GM21619 (cell line): ENCODE data around the gene MPDU1.
"Not testable (repeated sequence)": the region's sequence is repeated elsewhere in the genome, so short reads cannot be mapped to it uniquely, and the experiment has no call there.

Experiments used
- ATAC-seq: cut with Tn5 transposase; IDR thresholded peaks from one replicate; pipeline ENCODE4 v1.9.1; 2021; ENCODE audit not compliant: unreplicated experiment

MPDU1 gene

DNA sequence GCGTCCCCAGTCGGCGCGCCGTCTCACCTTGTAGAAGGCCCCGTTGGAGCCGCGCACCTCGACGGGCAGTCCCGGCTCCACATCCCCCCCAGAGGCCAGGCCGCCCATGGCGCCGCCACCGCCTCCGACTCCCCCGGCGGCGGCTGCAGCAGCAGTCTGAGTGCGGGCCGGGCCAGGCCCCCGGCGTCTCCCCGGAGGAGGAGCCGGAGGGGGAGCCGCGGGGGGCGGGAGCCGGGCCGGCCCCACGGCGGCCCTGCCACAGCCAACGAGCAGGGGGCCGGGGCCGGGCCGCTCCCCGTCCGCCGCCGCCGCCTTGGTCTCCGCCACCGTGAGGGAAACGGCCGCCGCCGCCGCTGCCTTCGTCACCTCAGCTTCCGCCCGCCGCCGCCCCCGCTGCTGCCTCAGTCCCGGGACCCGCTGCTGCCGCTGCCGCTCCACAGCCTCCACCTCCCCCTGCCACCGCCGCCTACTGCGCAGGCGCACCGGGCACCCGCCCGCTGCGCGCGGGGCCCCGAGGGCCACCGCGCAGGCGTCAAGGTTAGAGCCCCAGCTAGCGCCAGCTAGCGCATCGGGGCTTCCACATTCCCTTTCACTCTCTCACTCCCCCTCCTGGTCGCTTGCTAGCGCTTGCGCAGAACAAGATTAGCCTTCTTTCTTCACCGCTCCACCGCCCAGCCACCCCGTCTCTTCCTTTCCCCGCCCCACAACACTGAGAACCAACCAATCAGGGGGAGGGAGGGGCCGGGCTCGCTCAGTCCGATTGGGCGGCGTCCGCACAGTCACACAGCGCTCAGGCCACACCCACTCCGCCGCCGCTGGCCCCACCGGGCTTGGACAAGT, 31.0 kb downstream of the MPDU1 start, which contains the start of gene FXR2:
Gene FXR2, minus strand, starts transcription at position 473 of the 840 bp plus-strand sequence. Its CDS starts 365 bp downstream, at position 108.
- peak; percentile 85 for ATAC-seq

DNA sequence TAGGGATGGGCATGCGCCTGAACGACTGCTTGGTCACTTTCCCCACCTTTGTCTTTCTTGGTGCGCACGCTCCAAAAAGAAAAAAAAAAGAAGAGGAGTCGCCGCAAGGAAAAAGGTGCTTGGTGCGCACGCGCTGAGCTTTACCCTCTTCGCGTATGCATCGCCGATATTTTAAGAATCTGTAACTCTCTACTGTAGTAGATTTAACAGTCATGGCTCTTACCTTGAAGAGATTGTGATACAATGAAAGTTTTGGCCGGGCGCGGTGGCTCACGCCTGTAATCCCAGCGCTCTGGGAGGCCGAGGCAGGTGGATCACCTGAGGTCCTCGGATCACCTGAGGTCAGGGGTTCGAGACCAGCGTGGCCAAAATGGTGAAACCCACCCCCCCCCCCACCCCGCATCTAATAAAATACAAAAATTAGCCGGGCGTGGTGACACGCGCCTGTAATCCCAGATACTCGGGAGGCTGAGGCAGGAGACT, 31.7 kb downstream of the MPDU1 start:
- ATAC-seq = no peak

DNA sequence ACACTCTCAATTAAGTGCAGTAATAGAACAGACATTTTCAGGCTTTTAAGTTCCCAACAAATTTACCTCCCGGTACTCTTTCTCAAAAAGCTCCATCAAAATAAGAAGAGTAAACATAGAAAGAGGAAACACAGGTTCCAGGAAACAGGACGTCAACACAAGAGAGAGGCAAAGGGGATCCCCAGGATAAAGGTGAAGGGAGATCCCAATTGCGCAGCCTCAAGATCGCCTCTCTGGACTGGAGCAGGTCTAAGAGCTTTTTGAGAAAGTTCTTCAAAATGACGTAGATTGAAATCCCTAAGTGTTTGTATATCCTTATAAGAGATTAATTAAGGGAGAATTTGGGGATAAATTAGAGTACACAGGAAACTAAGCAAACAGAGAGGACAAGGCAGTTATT, 35.0 kb downstream of the MPDU1 start:
- ATAC-seq = no peak

DNA sequence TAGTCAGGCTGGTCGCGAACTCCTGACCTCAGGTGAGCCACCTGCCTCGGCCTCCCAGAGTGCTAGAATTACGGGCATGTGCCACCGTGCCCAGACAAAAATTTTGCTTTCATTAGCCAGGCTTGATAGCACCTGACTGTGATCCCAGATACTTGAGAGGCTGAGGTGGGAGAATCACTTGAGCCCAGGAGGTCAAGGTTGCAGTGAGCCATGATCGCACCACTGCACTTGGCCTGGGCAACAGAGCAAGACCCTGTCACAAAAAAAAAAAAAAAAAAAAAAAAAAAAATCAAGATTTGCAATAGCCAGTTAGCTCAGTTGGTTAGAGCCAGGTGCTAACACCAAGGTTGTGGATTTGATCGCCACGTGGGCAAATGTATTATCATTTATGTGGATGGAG, 37.2 kb downstream of the MPDU1 start:
- ATAC-seq = no peak

DNA sequence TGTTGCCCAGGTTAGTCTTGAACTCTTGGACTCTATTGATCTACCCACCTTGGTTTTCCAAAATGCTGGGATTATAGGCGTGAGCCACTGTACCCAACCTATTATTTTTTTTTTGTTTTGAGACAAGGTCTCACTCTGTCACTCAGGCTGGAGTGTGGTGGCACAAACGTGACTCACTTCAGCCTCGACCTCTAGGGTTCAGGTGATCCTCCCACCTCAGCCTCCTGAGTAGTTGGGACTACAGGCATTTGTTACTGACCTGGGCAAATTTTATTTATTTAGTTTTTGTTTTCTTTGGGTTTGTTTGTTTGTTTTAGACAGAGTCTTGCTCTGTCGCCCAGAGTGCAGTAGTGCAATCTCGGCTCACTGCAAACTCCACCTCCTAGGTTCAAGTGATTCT, 40.0 kb downstream of the MPDU1 start:
- ATAC-seq = no peak

DNA sequence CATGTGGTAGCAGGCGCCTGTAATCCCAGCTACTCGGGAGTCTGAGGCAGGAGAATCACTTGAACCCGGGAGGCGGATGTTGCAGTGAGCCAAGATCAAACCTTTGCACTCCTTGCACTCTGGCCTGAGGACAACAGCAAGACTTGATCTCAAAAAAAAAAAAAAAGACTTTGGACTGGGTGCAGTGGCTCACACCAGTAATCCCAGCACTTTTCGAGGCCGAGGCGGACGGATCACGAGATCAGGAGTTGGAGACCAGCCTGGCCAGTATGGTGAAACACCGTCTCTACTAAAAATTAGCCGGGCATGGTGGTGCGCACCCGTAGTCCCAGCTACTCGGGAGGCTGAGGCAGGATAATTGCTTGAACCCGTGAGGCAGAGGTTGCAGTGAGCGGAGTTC, 42.1 kb downstream of the MPDU1 start:
- not testable (repeated sequence) for ATAC-seq

DNA sequence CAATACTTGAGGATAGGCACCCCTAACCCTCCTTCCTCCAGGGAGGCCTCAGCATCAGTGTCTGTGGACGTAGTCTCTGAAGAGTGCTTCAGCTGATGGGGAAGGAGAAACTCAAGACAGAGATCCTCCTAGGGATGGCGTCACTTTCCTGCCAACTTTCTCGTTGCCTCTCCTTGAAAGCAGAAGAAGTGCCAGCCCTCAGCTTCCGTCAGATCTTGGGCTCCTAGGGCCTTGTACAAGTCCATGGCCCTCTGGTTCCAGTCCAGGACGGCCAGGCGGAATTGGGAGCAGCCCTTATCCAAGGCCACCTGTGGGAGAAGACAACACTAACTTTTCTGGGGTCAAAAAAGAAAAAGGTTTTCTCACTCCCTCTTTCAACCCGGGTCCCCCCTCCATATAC, 42.7 kb downstream of the MPDU1 start:
- ATAC-seq = no peak

DNA sequence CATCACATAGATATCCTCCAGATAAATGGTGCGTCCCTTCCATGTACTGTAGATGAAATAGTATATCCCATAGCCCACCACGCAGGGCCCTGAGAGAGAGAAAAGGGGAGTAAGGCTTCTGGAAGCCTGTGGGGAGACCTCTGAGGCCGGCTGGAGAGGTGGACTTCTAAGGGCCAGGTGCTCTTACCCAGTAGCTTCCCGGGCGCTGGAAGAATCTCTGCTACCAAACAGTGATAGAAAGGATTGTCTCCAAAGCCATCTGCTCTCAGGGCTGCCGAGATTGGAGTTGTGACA, 43.3 kb downstream of the MPDU1 start:
- ATAC-seq = no peak

DNA sequence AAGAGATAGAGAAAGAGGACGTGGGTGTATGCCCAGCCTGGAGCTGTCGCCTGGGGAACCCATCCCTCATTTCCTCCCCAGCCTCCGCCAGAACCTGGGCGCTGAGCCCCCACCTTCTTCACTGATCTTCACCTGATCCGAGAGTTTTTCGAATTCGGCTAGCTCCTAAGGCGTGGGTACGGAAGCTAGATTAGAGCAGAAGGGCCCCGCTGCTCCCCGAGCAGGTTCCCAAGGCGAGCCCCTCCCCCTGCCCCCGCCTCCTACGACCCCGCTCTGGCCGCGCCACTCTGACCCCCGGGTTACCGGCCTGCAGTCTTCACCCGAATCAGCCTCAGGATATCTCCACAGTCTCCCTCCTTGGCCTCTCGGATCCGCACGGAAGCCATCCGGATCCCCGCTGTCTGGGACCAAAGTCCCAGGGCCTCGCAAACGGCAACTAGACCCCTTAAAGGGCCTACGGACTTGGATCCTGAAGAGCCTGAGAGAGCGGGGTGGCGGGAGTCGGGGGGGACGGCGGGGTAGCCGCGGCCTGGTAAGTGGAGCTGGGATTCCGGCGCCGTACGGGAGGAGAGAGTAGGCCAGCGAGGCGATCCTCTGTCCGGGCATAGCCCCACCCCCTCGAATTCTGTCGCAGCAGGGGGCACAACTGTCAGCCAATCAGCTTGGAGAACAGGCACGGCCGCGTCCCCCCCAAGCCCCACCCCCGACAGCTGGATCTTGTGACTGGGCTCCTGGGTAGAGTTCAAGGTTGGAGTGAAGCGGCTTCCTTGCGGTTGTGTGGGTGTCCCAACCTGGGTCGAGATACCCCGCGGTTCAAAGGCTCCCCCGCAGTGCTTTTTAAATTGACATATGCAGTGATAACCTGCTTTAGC, 43.8 kb downstream of the MPDU1 start, which contains the start of gene SAT2:
Gene SAT2, minus strand, starts transcription at position 572 of the 872 bp plus-strand sequence. Its CDS starts 186 bp downstream, at position 386.
- peak; percentile 89 for ATAC-seq

DNA sequence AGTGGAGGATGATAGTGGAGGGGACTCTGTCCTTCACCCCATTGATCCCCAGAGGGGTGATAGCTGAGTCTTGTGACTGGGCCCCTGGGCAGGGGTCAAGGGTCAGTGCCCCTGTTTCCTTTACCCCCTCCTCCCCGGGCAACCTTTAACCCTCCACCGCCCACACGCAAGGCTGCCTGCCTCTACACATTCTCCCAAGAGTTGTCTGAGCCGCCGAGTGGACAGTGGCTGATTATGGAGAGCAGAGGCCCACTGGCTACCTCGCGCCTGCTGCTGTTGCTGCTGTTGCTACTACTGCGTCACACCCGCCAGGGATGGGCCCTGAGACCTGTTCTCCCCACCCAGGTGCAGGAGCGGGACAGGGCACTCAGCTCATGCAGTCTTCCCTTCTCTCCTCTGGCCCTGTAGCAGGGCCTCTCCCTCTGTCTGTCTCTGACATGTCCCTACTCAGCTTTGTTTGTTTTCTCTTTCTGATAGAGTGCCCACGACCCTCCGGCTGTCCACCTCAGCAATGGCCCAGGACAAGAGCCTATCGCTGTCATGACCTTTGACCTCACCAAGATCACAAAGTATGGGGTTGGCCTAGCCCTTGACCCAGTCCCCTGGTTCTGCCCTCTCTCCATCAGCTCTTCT, 46.4 kb downstream of the MPDU1 start, which contains the start of gene SHBG:
Gene SHBG, plus strand, starts transcription at position 197 of the 633 bp plus-strand sequence. Its CDS starts 38 bp downstream, at position 235.
- ATAC-seq = no peak

DNA sequence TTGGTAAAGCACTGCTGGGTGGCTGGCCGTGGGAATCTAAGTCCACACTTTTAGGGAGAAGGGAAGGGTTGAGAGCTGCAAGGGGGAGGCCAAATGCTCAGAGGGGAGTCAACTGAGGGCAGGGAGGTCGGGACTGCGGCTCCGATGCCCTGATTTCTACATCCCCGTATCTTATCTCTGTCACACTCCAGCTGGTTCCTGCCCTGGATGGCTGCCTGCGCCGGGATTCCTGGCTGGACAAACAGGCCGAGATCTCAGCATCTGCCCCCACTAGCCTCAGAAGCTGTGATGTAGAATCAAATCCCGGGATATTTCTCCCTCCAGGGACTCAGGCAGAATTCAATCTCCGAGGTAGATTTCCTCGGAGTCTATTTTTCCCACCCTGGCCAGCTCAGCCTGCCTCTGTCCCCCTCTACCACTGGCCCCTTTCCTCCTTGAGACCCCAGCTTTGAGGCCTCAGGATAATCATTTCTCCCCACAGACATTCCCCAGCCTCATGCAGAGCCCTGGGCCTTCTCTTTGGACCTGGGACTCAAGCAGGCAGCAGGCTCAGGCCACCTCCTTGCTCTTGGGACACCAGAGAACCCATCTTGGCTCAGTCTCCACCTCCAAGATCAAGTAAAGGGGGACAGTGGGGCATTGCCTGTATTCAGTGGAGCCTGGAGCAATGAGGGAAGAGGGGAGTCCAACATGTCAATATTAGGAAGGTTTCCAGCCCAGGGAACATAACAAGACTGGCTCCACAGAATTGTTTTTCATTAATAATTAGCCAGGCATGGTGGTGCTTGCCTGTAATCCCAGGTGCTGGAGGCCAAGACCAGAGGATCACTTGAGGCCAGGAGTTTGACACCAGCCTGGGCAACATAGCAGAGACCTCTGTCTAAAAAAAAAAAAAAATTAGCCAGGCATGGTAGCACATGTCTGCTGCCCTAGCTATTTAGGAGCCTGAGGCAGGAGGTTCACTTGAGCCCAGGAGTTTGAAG, 48.0 kb downstream of the MPDU1 start:
- ATAC-seq = no peak

DNA sequence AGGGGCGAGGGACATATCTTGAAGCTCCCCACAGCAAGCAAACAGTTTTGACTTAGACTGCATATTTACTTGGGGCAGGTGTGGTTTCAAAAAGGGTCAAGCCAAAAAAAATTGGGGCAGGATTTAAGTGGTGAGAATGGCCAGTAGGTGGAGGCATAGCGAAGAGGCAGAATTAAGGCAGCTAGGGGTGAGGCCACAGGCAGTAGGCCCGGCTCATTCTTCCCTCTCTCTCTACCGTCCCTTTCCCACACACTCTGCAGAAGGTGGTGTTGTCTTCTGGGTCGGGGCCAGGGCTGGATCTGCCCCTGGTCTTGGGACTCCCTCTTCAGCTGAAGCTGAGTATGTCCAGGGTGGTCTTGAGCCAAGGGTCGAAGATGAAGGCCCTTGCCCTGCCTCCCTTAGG, 48.8 kb downstream of the MPDU1 start:
- ATAC-seq = no peak

DNA sequence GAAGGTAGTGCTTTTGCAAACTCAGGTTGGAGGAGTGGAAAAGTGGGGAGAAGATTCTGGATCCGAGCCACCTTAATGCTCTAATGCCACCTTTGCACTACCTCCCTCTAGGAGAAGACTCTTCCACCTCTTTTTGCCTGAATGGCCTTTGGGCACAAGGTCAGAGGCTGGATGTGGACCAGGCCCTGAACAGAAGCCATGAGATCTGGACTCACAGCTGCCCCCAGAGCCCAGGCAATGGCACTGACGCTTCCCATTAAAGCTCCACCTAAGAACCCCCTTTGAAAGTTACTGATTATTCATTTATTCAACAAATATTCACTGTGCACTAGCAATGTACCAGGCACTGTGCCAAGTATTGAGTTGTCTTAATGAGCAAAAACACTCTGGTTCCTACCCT, 49.4 kb downstream of the MPDU1 start:
- ATAC-seq = no peak

DNA sequence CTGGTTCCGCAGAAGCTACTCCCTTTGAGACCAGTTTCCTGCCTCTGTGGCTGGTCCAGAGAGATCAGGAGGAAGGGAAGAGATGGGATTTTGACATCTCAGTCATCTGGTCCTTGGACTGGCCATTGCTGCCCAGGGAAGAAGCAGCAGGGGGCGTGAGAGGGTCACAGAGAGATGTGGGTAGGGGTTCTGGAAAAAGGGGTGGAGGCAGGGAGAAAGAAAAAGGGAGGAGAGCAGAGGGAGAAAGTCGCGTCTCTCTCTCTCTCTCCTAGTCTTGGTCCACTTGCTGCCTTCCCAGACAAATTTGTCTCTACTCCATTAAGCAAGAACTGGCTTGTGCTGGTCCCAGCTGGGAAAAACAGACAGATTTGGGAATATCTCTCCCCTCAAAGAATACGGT, 50.7 kb downstream of the MPDU1 start:
- no peak for ATAC-seq

DNA sequence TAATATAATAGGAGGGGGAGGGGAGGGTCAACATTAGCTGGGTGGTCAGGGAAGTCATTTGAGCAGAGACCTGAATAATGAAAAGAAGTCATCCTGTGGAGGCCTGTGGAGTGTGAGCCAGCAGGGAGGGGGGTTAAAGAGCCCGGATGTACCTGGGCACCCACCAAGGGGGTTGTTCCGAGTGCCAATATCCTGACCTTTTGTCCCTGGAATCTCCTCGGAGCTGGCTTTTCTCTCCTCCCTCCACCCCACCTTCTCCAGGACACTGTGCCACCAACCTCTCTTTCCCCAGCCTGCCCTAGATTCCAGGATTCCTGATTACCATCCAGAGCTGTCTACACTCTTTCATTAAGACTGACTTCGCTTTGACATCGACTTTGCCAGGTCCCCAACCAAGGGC, 52.5 kb downstream of the MPDU1 start:
- no peak for ATAC-seq
